Vagina (tissue), 2 donors: Measurements from ENCODE around the gene THAP4.

Experiments used
- POLR2A ChIP-seq, 2 donors: fragments of 450-650 bp; IDR thresholded peaks; one replicate each; pipeline ENCODE4 v1.6.1; 2017; ENCODE audit warnings: antibody characterized with exemption in 2 of 2, mild to moderate bottlenecking in 2 of 2, moderate library complexity in 2 of 2
- POLR2AphosphoS5 ChIP-seq, 2 donors: sonication (generic); formaldehyde crosslinking; IDR thresholded peaks; one replicate each; pipeline ENCODE4 v1.9.0; 2017; ENCODE audit warnings: antibody characterized with exemption in 2 of 2, mild to moderate bottlenecking in 2 of 2, low read depth in 1 of 2; ENCODE audit not compliant: insufficient read depth in 1 of 2
- TF ChIP-seq, protein P1 (sequence below), 3 experiments: fragments of 450-650 bp in 2 of 3; fragments of 200-600 bp in 1 of 3; sonication (generic) in 1 of 3; IDR thresholded peaks; one replicate each; pipeline ENCODE4 v1.5.1; 2017 to 2019; ENCODE audit warnings: antibody characterized with exemption in 3 of 3, mild to moderate bottlenecking in 2 of 3, moderate library complexity in 2 of 3

DNA sequence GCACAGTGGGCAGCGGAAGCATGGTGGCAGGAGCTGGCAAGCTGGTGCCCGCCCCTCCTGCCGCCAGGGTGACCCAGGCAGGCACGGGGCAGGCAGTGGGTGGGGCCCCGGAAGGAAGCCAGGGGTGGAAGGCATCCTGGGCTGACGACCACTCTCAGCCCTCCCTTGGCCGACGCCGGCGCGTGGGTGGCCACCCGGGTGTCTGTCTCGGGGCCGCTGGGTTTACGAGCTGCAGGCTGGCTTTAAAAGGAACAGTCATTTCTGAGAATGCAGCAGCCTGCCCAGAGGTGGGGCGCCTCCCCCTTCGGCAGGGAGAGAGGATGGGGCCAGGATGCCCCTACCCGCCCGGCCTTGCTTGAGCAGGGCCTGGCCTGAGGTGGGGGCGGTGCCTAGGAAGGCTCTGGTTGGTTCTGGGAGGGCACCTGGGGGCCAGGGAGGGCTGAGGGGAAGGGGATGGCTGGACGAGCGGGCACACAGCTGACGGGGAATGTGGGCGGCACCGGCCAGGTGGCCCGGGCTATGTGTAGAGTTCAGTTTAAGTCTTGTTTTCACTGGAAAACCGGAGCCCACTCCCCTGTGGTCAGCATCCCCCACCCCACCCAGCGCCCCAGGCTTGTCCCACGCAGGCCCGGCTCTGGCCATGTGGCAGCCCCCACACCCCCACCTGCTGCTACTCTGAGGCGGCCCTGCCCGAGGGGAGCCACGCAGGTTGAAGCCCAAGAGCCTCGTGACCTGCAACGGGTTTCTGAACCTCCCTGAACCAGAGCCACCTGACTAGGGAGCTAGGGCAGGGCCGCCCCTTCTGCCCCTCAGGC is 72.2 kb downstream of the THAP4 start:
- TF ChIP-seq, protein P1, sequence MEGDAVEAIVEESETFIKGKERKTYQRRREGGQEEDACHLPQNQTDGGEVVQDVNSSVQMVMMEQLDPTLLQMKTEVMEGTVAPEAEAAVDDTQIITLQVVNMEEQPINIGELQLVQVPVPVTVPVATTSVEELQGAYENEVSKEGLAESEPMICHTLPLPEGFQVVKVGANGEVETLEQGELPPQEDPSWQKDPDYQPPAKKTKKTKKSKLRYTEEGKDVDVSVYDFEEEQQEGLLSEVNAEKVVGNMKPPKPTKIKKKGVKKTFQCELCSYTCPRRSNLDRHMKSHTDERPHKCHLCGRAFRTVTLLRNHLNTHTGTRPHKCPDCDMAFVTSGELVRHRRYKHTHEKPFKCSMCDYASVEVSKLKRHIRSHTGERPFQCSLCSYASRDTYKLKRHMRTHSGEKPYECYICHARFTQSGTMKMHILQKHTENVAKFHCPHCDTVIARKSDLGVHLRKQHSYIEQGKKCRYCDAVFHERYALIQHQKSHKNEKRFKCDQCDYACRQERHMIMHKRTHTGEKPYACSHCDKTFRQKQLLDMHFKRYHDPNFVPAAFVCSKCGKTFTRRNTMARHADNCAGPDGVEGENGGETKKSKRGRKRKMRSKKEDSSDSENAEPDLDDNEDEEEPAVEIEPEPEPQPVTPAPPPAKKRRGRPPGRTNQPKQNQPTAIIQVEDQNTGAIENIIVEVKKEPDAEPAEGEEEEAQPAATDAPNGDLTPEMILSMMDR (IDR thresholded peaks at IDR 0.05): no peak
- no peak for TF ChIP-seq POLR2A (IDR thresholded peaks at IDR 0.05)
- no peak for TF ChIP-seq POLR2AphosphoS5 (IDR thresholded peaks at IDR 0.05; ENCODE audit: insufficient read depth in 1 of 2, low read depth in 1 of 2)
